Sciatic nerve (tissue), 2 donors: Measurements from ENCODE around the gene PIP4P1. TPM values are rescaled to one million over a fixed set of nuclear protein-coding genes. Genes with fewer than 3 reads are reported as not detected.

Experiments
- ATAC-seq: fragments of 200-7000 bp; cut with Tn5 transposase; one replicate; pipeline ENCODE4 v1.9.1; 2020; ENCODE audit warnings: mild to moderate bottlenecking, moderate library complexity
- DNase-seq: peaks from one replicate; pipeline ENCODE4 v3.0.0-alpha.2; 2020; ENCODE audit warnings: low spot score
- intact Hi-C: fragments of 100-400 bp; cut with DNase I; formaldehyde crosslinking; loops from one replicate; pipeline ENCODE4 v1.14.2; 2022
- total RNA-seq: library from RNA; stranded (reverse); fragmentation: NEBNext Ultra II Directional; extraction: Animal tissue kit (Norgen Biotek cat#: 25700); gene quantifications from one replicate; pipeline ENCODE4 v1.2.1, GENCODE V29; 2021
- donor health status: DM: no; HTN: no; CAD: no.
- donor health status: DM: no; HTN: no; CAD: no.

Gene PIP4P1
- total RNA-seq, 1 donor from 2014 or later, result 33.0 TPM

DNA sequence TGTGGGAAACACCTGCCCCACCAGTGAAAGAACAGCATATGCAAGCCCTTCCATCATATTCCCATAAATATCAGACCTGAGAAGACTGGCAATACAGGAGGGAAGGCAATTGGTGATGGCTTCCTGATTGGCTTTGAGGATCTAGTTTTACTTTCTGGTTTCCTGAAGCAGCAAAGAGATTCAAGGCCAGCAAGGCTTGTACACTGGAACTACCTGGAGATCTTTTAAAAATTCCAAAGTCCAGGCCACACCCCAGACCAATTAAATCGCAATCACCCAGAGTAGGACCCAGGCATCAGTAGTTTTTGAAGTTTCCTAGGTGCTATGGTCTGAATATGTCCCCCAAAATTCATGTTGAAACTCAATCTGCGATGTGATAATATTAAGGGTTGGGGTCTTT, 45.0 kb downstream of the PIP4P1 start:
- intact Hi-C loops, result no loop called here
- no peak for ATAC-seq

DNA sequence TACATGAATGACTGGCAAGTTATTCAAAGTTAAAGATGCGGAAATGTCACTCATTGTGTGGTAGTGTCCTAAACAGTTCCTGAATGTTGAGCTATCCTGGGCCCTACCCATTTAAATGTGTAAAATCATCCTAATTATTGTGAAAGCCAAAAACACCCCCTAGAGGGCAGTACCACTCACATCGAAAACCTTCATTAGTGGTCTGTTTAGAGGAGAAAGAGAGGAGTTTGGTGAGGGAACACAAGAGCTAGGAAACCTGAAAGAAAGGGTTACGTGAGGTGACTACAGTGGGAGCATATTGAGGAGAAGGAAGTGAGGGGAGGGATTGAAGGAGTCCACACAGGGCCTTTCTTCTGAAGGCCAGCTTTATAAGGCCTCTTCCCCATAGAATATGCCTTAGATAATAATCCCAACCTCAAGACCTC, 45.4 kb downstream of the PIP4P1 start:
- intact Hi-C loops, result no loop called here
- ATAC-seq, result peak; percentile 21
- DNase-seq, result no peak

More for the DNA sequence above, 45.0 kb downstream of the PIP4P1 start:
- DNase-seq, result no peak

DNA sequence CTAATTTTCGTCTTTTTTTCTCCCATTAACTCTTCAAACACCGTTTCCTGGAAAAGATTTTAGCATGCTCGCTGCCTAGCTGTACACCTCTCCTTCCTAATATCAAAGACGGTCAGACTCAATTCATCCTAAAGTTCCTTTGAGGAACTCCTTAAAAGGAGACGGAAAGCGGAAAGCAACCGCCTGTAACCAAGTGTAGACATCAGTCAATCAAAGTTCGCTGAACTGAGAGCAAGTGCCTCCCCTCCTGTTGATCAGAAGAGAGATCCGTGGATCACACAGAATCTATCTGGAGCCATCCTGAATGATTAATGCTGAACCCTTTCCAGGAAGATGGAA, 47.5 kb downstream of the PIP4P1 start:
- intact Hi-C loops, result no loop called here
- DNase-seq (no peak), ATAC-seq (peak; percentile 3)

DNA sequence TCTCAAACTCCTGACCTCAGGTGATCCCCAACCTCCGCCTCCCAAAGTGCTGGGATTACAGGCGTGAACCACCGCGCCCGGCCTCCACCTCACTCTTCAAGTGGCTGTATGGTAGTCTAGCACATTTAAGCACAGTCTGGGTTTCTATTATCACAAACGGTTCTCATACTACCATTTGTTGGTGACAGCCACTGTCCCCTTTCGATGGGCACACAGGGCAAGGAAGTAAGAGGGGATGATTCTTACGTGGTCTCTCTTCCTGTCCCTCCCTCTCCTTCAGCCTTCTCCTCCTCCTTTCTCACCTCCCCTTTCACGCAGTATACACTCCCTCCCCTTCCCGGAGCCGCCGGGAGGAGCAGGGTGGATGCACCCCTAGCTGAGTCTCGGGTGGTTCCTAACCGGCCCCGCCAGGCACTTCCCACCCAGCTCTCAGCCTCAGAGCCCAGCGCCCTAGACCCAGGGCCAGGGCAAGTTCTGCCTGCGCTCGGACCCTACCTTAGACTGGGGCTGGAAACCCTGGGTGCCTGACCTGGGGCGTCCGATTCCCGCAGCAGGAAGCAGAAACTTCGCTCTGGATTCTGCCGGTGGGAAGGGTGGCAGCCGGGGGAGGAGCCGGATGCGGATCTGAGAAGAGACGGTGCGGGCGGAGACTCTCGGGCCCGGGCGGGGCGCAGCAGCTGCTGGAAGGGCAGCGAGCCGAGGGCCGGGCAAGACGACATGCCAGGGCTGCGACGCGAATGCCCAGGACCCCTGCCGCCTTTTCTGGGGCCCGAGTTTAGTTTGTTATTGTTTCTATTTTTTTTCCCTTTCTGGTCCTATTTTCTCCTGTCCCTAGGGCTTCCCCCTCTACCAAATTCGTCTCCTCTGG, 48.1 kb downstream of the PIP4P1 start, which contains the start of gene TEP1:
TEP1 (minus strand) TSS at position 626 of the 868 bp plus-strand sequence. CDS start 5,062 bp downstream, outside the sequence.
- intact Hi-C loops, result no loop called here
- ATAC-seq (peak; percentile 98), DNase-seq (peak; percentile 92)

DNA sequence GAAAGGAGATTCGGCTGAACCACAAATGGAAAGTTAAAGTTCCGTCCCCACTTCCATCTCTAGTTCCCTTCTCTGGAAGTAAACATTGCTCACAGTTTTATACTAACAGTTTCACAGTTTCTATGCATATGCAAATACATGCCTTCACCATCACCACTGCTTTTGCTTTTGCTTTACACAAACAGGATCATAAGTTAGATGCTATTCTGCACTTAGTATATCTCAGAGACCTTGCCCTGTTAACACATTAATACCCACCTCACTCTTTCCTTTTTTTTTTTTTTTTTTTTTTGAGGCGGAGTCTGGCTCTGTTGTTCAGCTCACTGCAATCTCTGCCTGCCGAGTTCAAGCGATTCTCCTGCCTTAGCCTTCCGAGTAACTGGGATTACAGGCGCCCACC, 48.8 kb downstream of the PIP4P1 start:
- peak; percentile 25 for ATAC-seq
- intact Hi-C loops, result no loop called here
- no peak for DNase-seq

DNA sequence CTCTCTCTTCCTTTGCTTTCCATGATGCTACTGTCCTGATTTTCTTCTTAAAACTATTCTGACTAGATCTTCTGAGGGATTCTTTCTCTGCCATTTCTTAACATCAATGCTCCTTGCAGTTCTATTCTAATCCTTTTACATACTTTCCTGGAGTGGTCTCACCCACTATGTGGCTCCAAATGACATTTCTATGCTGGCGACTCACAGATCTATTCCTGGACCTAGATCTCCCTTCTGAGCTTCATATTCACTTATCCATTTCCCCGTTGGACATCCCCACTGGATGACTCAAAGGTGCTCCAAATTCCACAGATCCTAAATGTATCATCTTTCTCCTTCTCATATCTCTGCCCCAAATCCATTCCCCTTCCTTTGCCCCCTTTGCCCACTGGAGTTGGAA, 52.0 kb downstream of the PIP4P1 start:
- ATAC-seq, result no peak
- no peak for DNase-seq
- intact Hi-C loops, result no loop called here

Other genes with a start within 250 kb of the PIP4P1 start
- not detected for gene OR11H6, start 237.7 kb downstream of the PIP4P1 start, total RNA-seq
- not detected for gene OR11H7, start 232.5 kb downstream of the PIP4P1 start, total RNA-seq
- gene OR11H4, start 222.1 kb downstream of the PIP4P1 start, total RNA-seq, result not detected
- 19.9 TPM for gene TTC5, start 155.5 kb downstream of the PIP4P1 start, total RNA-seq
- 51.4 TPM for gene CCNB1IP1, start 128.2 kb downstream of the PIP4P1 start, total RNA-seq
- gene PARP2, start 117.8 kb downstream of the PIP4P1 start, total RNA-seq, result 23.7 TPM
- gene TEP1, start 47.9 kb downstream of the PIP4P1 start, total RNA-seq, result 44.7 TPM
- gene KLHL33, start 25.3 kb downstream of the PIP4P1 start, total RNA-seq, result 2.1 TPM
- 38.8 TPM for gene OSGEP, start 6.6 kb downstream of the PIP4P1 start, total RNA-seq
- 68.0 TPM for gene APEX1, start 6.2 kb downstream of the PIP4P1 start, total RNA-seq
- gene PNP, start 8.0 kb upstream of the PIP4P1 start, total RNA-seq, result 34.2 TPM
- 0.71 TPM for gene RNASE10, start 44.1 kb upstream of the PIP4P1 start, total RNA-seq
- not detected for gene RNASE9, start 99.6 kb upstream of the PIP4P1 start, total RNA-seq
- not detected for gene RNASE11, start 126.6 kb upstream of the PIP4P1 start, total RNA-seq
- not detected for gene RNASE12, start 129.9 kb upstream of the PIP4P1 start, total RNA-seq
- not detected for gene OR6S1, start 180.3 kb upstream of the PIP4P1 start, total RNA-seq
- gene RNASE4, start 223.1 kb upstream of the PIP4P1 start, total RNA-seq, result 81.6 TPM
- 24.5 TPM for gene ANG, start 227.3 kb upstream of the PIP4P1 start, total RNA-seq